Large intestine (tissue), 3 donors: ENCODE results near the gene RIMS4. TPM values are rescaled to one million over a fixed set of nuclear protein-coding genes. Genes with fewer than 3 reads are reported as not detected.
A peak's percentile ranks its signal among the peaks of the same experiment; 100 is the strongest.

ENCODE experiments used
- DNase-seq, 2 donors: peaks; one replicate each; pipeline versions ENCODE4 v3.0.0 to v3.0.0-alpha.2; 2013
- H3K27ac ChIP-seq: one replicate; pipeline ENCODE4 v1.5.1; 2013; ENCODE audit warnings: low read length
- H3K27me3 ChIP-seq: 2 replicates; pipeline ENCODE4 v1.6.1; 2013; ENCODE audit warnings: low read length; ENCODE audit not compliant: control insufficient read depth, insufficient read depth
- H3K36me3 ChIP-seq: 2 replicates; pipeline ENCODE4 v1.6.1; 2013; ENCODE audit warnings: low read length; ENCODE audit not compliant: control insufficient read depth, insufficient read depth
- H3K4me1 ChIP-seq: one replicate; pipeline ENCODE4 v1.6.1; 2013; ENCODE audit warnings: low read length; ENCODE audit not compliant: control insufficient read depth, insufficient read depth
- H3K4me3 ChIP-seq: one replicate; pipeline ENCODE4 v1.5.1; 2013; ENCODE audit warnings: low read length
- H3K9me3 ChIP-seq: one replicate; pipeline ENCODE4 v1.6.1; 2013; ENCODE audit warnings: mild to moderate bottlenecking, low read depth, low read length, moderate library complexity; ENCODE audit not compliant: control insufficient read depth
- WGBS: methylation state at CpG from one replicate; pipeline ENCODE4 v1.1.5; 2013; ENCODE audit warnings: low lambda C conversion rate; ENCODE audit not compliant: insufficient coverage; 5-methylcytosine and 5-hydroxymethylcytosine counted together
- polyA plus RNA-seq: library from polyadenylated mRNA; unstranded; fragments of 120-200 nt; gene quantifications from one replicate; pipeline ENCODE4 v1.2.1, GENCODE V29; 2013

Gene RIMS4
- polyA plus RNA-seq, 1 donor, result 4.1 TPM

GRCh38 chr20:44702776-44703175, 107.6 kb downstream of the RIMS4 start:
- no peaks in the 10 kb centered on the region for H3K36me3 ChIP-seq
- no peak overlapping the region for H3K27ac ChIP-seq
- no peaks in the 10 kb centered on the region for H3K4me1 ChIP-seq
- WGBS, result no CpG with 5 or more reads among the region's 9 CpGs
- H3K4me3 ChIP-seq, result no peak overlapping the region
- peaks cover 9% of the 10 kb centered on the region for H3K27me3 ChIP-seq
- no peaks in the 10 kb centered on the region for H3K9me3 ChIP-seq
- peak; percentile 28 to 43 for DNase-seq

- no peaks in the 10 kb centered on the region for H3K9me3 ChIP-seq
- no peak for DNase-seq
- peaks cover 9% of the 10 kb centered on the region for H3K27me3 ChIP-seq
- H3K27ac ChIP-seq, result no peak overlapping the region
- H3K36me3 ChIP-seq, result no peaks in the 10 kb centered on the region
- no peak overlapping the region for H3K4me3 ChIP-seq
- WGBS, result no CpG with 5 or more reads among the region's 7 CpGs
- no peaks in the 10 kb centered on the region for H3K4me1 ChIP-seq
These were observed 108.5 kb downstream of the RIMS4 start for GRCh38 chr20:44701858-44702256.

Other genes with a start within 250 kb of the RIMS4 start
- gene PKIG, start 228.0 kb downstream of the RIMS4 start, polyA plus RNA-seq, result 46.5 TPM
- 7.3 TPM for gene ADA, start 158.8 kb downstream of the RIMS4 start, polyA plus RNA-seq
- gene CCN5, start 95.2 kb downstream of the RIMS4 start, polyA plus RNA-seq, result 0.09 TPM
- gene KCNK15, start 64.7 kb downstream of the RIMS4 start, polyA plus RNA-seq, result 0.21 TPM
- 152 TPM for gene YWHAB, start 75.2 kb upstream of the RIMS4 start, polyA plus RNA-seq
- 27.4 TPM for gene PABPC1L, start 99.5 kb upstream of the RIMS4 start, polyA plus RNA-seq
- 21.8 TPM for gene TOMM34, start 149.9 kb upstream of the RIMS4 start, polyA plus RNA-seq
- gene STK4, start 156.0 kb upstream of the RIMS4 start, polyA plus RNA-seq, result 15.8 TPM